Tibial artery (tissue), 4 donors: ENCODE results near the gene P2RX3.
"Not testable (repeated sequence)": the region's sequence is repeated elsewhere in the genome, so short reads cannot be mapped to it uniquely, and the experiment has no call there.

Experiments used
- DNase-seq, 2 donors: peaks; one replicate each; pipeline ENCODE4 v3.0.0-alpha.2; 2019
- H3K27ac ChIP-seq, 2 donors: fragments of 200-600 bp; sonication (generic) in 1 of 2; 1 replicate in 1 of 2; 2 replicates in 1 of 2; pipeline ENCODE4 v1.5.1; 2018 to 2019; ENCODE audit warnings: mild to moderate bottlenecking in 1 of 2
- H3K27me3 ChIP-seq, 2 donors: fragments of 200-600 bp; sonication (generic) in 1 of 2; one replicate each; pipeline versions ENCODE4 v1.5.1 to v1.6.0; 2016 to 2019
- H3K36me3 ChIP-seq, 3 donors: fragments of 200-600 bp; sonication (generic) in 2 of 3; one replicate each; pipeline ENCODE4 v1.5.1; 2016 to 2019; ENCODE audit warnings: mild to moderate bottlenecking in 2 of 3
- H3K4me1 ChIP-seq, 4 donors: fragments of 200-600 bp; sonication (generic) in 2 of 4; 1 replicate in 3 of 4; 2 replicates in 1 of 4; pipeline ENCODE4 v1.5.1; 2016 to 2019
- H3K4me3 ChIP-seq, 2 donors: fragments of 200-600 bp; sonication (generic) in 1 of 2; 1 replicate in 1 of 2; 2 replicates in 1 of 2; pipeline ENCODE4 v1.5.1; 2018 to 2019; ENCODE audit warnings: mild to moderate bottlenecking in 2 of 2
- H3K9me3 ChIP-seq, 3 donors: fragments of 200-600 bp; sonication (generic) in 1 of 3; one replicate each; pipeline ENCODE4 v1.5.1; 2016 to 2019
- intact Hi-C: fragments of 100-400 bp; cut with DNase I; formaldehyde crosslinking; loops from one replicate; pipeline ENCODE4 v1.15.0; 2023; ENCODE audit warnings: low total_unique reads
- TF ChIP-seq, protein P1 (sequence below), 2 experiments: fragments of 200-600 bp in 1 of 2; fragments of 450-650 bp in 1 of 2; IDR thresholded peaks; one replicate each; pipeline ENCODE4 v1.5.1; 2017 to 2019; ENCODE audit warnings: antibody characterized with exemption in 2 of 2, mild to moderate bottlenecking in 1 of 2, moderate library complexity in 1 of 2

Gene P2RX3

GRCh38 chr11:57336111-57336666, 2.0 kb upstream of the P2RX3 start:
- H3K27ac ChIP-seq: peak overlapping the region; percentile 90 to 94
- peaks cover 18 to 23% (median 20%) of the 10 kb centered on the region in 3 donors for H3K36me3 ChIP-seq
- TF ChIP-seq, protein P1, sequence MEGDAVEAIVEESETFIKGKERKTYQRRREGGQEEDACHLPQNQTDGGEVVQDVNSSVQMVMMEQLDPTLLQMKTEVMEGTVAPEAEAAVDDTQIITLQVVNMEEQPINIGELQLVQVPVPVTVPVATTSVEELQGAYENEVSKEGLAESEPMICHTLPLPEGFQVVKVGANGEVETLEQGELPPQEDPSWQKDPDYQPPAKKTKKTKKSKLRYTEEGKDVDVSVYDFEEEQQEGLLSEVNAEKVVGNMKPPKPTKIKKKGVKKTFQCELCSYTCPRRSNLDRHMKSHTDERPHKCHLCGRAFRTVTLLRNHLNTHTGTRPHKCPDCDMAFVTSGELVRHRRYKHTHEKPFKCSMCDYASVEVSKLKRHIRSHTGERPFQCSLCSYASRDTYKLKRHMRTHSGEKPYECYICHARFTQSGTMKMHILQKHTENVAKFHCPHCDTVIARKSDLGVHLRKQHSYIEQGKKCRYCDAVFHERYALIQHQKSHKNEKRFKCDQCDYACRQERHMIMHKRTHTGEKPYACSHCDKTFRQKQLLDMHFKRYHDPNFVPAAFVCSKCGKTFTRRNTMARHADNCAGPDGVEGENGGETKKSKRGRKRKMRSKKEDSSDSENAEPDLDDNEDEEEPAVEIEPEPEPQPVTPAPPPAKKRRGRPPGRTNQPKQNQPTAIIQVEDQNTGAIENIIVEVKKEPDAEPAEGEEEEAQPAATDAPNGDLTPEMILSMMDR (IDR thresholded peaks at IDR 0.05): no peak
- DNase-seq: no peak
- peaks cover 0 to 16% of the 10 kb centered on the region in 2 donors for H3K27me3 ChIP-seq
- H3K4me3 ChIP-seq: peak overlapping the region; percentile 83 to 95
- peaks cover 0 to 17% (median 16%) of the 10 kb centered on the region in 4 donors for H3K4me1 ChIP-seq
- no peaks in the 10 kb centered on the region for H3K9me3 ChIP-seq
- intact Hi-C loops: loop anchor here (5.0 kb wide), 1 partner anchor 326 kb away; no protein-coding TSS in a partner anchor

DNA sequence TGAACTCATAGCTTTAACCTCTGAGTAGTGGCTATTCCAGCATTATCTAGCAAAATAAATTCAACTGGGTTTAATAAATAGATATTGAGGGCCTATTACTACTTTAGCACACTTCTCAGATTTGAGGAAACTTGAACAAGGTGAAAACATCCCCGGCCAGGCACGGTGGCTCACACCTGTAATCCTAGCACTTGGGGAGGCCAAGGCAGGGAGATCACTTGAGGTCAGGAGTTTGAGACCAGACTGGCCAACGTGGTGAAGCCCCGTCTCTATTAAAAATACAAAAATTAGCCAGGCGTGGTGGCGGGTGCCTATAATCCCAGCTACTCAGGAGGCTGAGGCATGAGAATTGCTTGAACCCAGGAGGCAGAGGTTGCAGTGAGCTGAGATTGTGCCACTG, 1.3 kb upstream of the P2RX3 start:
- intact Hi-C loops: loop anchor here (5.0 kb wide), 1 partner anchor 325 kb away; no protein-coding TSS in a partner anchor

GRCh38 chr11:57339328-57339727, 1.2 kb downstream of the P2RX3 start:
- intact Hi-C loops: loop anchor here (5.0 kb wide), 1 partner anchor 323 kb away; no protein-coding TSS in a partner anchor

More for the DNA sequence above, 1.3 kb upstream of the P2RX3 start:
- Histone ChIP-seq H3K4me1 (peaks cover 0 to 17% (median 16%) of the 10 kb centered on the region in 4 donors), H3K27me3 (peaks cover 0 to 16% of the 10 kb centered on the region in 2 donors), H3K36me3 (peaks cover 12 to 16% (median 13%) of the 10 kb centered on the region in 3 donors)
- not testable (repeated sequence) for H3K9me3 ChIP-seq, H3K4me3 ChIP-seq, DNase-seq, H3K27ac ChIP-seq

DNA sequence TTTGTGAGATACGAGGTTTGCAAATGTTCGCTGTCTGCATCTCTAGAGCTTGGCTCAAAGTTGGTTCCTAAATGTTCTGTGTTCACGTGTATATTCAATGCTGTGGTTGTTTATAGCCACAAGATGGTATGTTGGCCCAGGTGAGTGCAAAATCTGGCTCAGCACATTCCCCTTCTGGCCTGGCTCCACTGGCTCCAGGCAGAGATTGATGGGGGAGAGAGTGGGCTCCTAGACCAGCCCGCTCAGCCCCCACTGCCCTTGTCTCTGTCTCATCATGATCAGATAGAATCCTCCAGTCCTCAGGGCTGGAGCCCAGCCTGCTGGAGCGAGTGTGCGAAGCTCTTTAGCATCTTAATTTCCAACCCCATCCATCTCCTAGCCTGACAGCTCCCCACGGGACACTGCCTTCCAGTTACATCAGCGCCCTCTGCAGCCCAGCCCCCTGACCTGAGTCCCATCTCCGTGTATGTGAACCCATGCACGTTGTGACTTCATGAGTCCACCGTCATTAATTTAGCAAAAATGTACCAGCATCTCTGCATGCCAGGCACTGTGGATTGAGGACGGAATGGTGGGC, 2.0 kb downstream of the P2RX3 start:
- Histone ChIP-seq H3K27ac (no peak overlapping the region), H3K4me1 (peaks cover 0 to 8% (median 5%) of the 10 kb centered on the region in 4 donors), H3K27me3 (peaks cover 0 to 20% of the 10 kb centered on the region in 2 donors), H3K36me3 (no peaks in the 10 kb centered on the region), H3K4me3 (no peak overlapping the region), H3K9me3 (no peaks in the 10 kb centered on the region)
- DNase-seq: no peak
- TF ChIP-seq, protein P1 (IDR thresholded peaks at IDR 0.05): no peak
- intact Hi-C loops: loop anchor here (10.0 kb wide), 1 partner anchor 95 kb away; no protein-coding TSS in a partner anchor

More at GRCh38 chr11:57339328-57339727, 1.2 kb downstream of the P2RX3 start:
- Histone ChIP-seq H3K9me3 (no peaks in the 10 kb centered on the region), H3K4me3 (no peak overlapping the region), H3K27ac (no peak overlapping the region), H3K36me3 (no peaks in the 10 kb centered on the region), H3K27me3 (peaks cover 0 to 20% of the 10 kb centered on the region in 2 donors), H3K4me1 (peaks cover 0 to 16% (median 12%) of the 10 kb centered on the region in 4 donors)
- DNase-seq: no peak
- TF ChIP-seq, protein P1 (IDR thresholded peaks at IDR 0.05): no peak

DNA sequence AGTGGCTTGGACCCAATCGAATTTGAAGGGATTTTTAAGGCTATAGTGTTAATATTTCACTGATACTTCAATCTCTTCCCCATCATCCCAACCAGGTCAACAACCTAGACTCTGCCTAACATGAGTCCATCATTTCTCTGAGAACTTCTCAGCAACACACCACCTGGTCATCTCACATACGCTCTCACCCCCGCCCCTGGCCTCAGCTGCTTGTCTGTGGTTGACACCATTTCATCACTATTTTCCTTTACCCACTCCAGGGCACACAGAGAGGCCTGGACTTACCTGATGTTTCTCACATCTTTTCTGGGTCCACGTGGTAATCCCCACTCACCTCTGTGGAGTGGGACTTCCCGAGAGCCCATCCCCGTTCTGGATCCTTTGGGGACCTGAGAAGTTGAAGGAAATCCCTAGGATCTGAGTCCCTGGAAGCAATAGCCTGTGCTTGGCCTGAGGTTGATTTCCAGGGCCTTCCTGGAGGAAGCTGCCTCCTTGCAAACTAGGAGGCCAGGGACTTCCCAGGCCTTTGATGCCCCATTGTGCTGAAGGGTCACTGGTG, 3.2 kb downstream of the P2RX3 start:
- Histone ChIP-seq H3K4me1 (peaks cover 0 to 5% (median 2%) of the 10 kb centered on the region in 4 donors), H3K9me3 (no peaks in the 10 kb centered on the region), H3K27me3 (peaks cover 0 to 20% of the 10 kb centered on the region in 2 donors), H3K27ac (no peak overlapping the region), H3K36me3 (no peaks in the 10 kb centered on the region), H3K4me3 (no peak overlapping the region)
- TF ChIP-seq, protein P1 (IDR thresholded peaks at IDR 0.05): no peak
- no peak for DNase-seq
- intact Hi-C loops: loop anchor here (10.0 kb wide), 1 partner anchor 93 kb away; no protein-coding TSS in a partner anchor

DNA sequence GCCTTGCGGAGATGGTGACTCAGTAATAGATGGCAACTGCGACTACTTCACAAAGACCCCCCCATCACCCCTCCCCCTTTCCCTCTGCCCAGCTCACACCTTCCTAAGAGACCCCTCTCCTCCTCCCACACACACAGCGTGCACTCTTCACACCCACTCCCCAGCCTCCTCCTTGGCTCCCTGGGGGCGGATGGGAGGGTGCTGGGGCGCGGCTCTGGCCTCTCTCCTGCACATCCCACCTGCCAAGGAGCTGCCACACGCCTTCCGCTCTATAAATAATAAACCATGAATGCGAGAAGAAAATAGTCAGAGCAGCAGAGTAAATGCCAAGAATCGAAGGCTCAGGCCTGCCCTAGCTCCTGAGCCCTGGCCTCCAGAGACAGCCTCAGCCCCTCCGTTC, 4.5 kb downstream of the P2RX3 start:
- Histone ChIP-seq H3K4me3 (no peak overlapping the region), H3K27ac (no peak overlapping the region), H3K36me3 (no peaks in the 10 kb centered on the region), H3K27me3 (peaks cover 0 to 20% of the 10 kb centered on the region in 2 donors), H3K9me3 (no peaks in the 10 kb centered on the region), H3K4me1 (peaks cover 0 to 3% (median 0%) of the 10 kb centered on the region in 4 donors)
- DNase-seq: no peak
- TF ChIP-seq, protein P1 (IDR thresholded peaks at IDR 0.05): no peak
- intact Hi-C loops: loop anchor here (10.0 kb wide), 1 partner anchor 92 kb away; no protein-coding TSS in a partner anchor
